GM18511 (cell line): ENCODE measurements around the gene CFAP299.

Experiments
- ATAC-seq: cut with Tn5 transposase; IDR thresholded peaks from one replicate; pipeline ENCODE4 v1.9.1; 2021; ENCODE audit warnings: mild to moderate bottlenecking, moderate library complexity; ENCODE audit not compliant: unreplicated experiment

The CFAP299 gene

DNA sequence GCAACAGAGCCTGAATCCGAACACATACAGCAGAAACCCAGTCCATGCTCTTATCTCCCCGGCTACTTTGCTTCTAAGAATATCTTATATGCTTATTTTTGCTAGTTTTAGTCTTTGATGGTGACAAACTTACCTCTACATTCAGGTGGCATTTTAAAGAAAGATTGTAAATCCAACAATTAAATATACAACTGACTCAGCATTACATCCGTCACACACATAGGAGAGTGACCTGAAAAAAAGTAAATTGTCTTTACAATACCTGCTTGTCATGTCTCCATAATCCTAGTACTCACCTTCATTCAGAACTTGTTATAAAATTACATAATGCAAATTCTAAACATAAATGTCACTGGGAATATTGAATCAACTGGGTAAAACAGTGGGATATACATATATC is 664.4 kb downstream of the CFAP299 start:
- no peak for ATAC-seq

DNA sequence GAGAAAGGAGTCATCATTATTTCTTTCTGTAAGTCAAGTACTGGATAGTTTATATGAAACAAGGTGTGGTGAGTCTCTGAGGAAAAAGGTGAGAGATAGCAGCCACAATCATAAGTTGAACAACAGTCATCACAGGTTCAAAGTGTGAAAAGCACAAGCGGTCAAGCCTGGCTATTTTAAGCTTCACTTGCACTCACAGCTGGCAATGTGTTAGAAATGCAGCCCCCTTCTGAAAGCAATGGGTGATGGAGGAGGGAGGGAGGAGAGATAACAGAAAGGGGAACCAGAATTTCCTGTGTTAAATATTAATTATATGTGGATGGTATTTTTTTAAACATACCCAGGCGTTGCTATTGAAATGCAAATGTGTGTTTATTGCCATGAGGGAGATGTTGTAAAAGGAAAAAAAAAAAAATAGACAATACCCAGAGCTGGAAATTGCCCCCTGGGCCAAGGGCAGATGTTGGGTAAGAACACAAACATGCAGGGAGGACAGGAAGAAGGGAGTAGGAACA is 668.1 kb downstream of the CFAP299 start:
- ATAC-seq = peak; percentile 99

DNA sequence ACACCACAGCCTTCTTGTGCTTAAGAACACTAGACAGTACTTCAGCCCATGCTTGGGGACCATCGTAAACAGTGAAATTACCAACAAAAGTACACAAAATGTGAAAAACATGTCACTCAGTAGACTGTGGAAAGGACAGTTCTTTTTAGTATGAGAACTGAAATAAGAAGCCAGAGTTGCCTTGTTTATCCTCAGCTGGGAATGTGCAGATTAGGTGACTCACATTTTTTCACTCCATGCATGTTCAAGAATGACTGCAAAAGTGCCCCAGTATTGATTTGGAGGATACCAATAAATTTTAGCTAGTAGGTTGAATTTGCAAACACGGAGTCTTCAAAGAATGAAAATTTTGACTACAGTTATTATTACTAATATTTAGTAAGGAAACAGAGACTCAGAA is 671.9 kb downstream of the CFAP299 start:
- ATAC-seq = no peak
